Testis (tissue), 3 donors: ENCODE results near the gene PRRX1. TPM values are rescaled to one million over a fixed set of nuclear protein-coding genes. Genes with fewer than 3 reads are reported as not detected.
A peak's percentile ranks its signal among the peaks of the same experiment; 100 is the strongest.

Experiments used
- DNase-seq: peaks from one replicate; pipeline ENCODE4 v3.0.0-alpha.2; 2019
- H3K27ac ChIP-seq, 2 donors: fragments of 200-600 bp; sonication (generic); one replicate each; pipeline ENCODE4 v1.5.1; 2019
- H3K27me3 ChIP-seq: fragments of 200-600 bp; sonication (generic); one replicate; pipeline ENCODE4 v1.5.1; 2019
- H3K36me3 ChIP-seq: fragments of 200-600 bp; sonication (generic); one replicate; pipeline ENCODE4 v1.5.1; 2017; ENCODE audit warnings: low read depth; ENCODE audit errors: missing control alignments
- H3K4me1 ChIP-seq: fragments of 200-600 bp; sonication (generic); one replicate; pipeline ENCODE4 v1.5.1; 2019
- H3K4me3 ChIP-seq, 2 donors: fragments of 200-600 bp; sonication (generic); one replicate each; pipeline ENCODE4 v1.5.1; 2017 to 2019
- H3K9me3 ChIP-seq: fragments of 200-600 bp; sonication (generic); one replicate; pipeline ENCODE4 v1.5.1; 2017
- POLR2A ChIP-seq: fragments of 450-650 bp; IDR thresholded peaks from one replicate; pipeline ENCODE4 v1.6.1; 2017; ENCODE audit warnings: antibody characterized with exemption, mild to moderate bottlenecking, moderate library complexity
- WGBS, 2 donors: methylation state at CpG; one replicate each; pipeline ENCODE4 v1.1.5; 2018; 5-methylcytosine and 5-hydroxymethylcytosine counted together
- intact Hi-C: fragments of 100-400 bp; cut with DNase I; formaldehyde crosslinking; loops from one replicate; pipeline ENCODE4 v1.15.1; 2023; ENCODE audit warnings: low total_unique reads
- polyA plus RNA-seq: library from polyadenylated mRNA; stranded (reverse); fragments of 350-450 nt; fragmentation: Illumina TruSeq; extraction: RNeasy Lipid Tissue Mini Kit (QIAGEN cat#74804); gene quantifications from one replicate; pipeline ENCODE4 v1.2.3, GENCODE V29; 2014; ENCODE audit warnings: low read depth, low replicate concordance; ENCODE audit not compliant: insufficient read depth
- total RNA-seq, 2 donors: library from RNA; depleted of rRNA; stranded (reverse); fragments of >200 nt; gene quantifications; one replicate each; pipeline ENCODE4 v1.2.3, GENCODE V29; 2016
- TF ChIP-seq, protein P1 (sequence below), 3 experiments: fragments of 450-650 bp in 2 of 3; fragments of 200-600 bp in 1 of 3; sonication (generic) in 1 of 3; IDR thresholded peaks; one replicate each; pipeline ENCODE4 v1.5.1; 2016 to 2019; ENCODE audit warnings: antibody characterized with exemption in 3 of 3, mild to moderate bottlenecking in 2 of 3, moderate library complexity in 1 of 3

The PRRX1 gene
- total and polyA plus RNA-seq, 3 donors from 2014 or later = 26.3 to 74.8 (median 28.5) TPM

DNA sequence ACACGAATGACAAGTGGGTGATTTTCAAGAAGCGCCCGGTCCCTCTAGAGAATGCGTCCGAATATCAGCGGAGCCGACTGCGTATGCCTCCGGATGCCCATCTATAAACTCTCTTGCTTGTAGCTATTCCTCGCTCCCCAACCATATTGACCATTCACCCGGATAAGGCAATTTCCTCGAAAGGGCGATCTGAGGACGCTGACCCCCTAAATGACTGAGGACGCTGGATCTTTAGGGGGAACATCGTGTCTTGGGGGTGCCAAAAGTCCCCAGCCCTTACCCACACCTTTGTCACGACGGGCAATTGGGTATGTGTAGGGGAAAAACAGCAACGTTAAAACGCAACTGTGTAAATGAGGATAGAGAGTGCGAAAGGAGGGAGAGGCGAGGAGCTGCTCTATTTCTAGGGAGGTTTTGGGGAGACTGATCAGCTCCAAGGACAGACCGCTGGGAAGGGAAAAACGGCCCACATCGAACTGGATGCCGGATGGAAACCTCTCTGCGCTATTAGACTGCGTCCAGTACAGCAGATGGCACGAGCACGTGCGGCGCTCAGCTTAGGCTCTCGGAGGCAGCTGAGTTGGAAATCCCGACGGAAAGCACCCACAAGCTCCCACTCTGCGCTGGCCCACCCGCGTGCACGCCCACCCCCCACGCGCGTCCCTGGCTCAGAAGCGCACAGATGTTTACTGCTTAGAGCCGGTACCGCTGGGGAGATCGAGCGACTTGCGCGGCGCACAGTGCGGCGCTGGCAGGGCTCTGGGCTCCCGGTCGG lies 2.9 kb upstream of the PRRX1 start:
- intact Hi-C loops = no loop called here
- 15 to 24% methylated on average over 32 to 54 of the region's 54 CpGs for WGBS, 2 donors

GRCh38 chr1:170661646-170662411 lies 2.1 kb upstream of the PRRX1 start:
- Histone ChIP-seq H3K9me3 (no peaks in the 10 kb centered on the region), H3K27me3 (no peaks in the 10 kb centered on the region), H3K4me3 (peak overlapping the region; percentile 67 to 86), H3K27ac (peak overlapping the region; percentile 91 to 95), H3K4me1 (peaks cover 15% of the 10 kb centered on the region), H3K36me3 (no peaks in the 10 kb centered on the region)
- intact Hi-C loops = no loop called here
- TF ChIP-seq POLR2A = no peak
- TF ChIP-seq, protein P1, sequence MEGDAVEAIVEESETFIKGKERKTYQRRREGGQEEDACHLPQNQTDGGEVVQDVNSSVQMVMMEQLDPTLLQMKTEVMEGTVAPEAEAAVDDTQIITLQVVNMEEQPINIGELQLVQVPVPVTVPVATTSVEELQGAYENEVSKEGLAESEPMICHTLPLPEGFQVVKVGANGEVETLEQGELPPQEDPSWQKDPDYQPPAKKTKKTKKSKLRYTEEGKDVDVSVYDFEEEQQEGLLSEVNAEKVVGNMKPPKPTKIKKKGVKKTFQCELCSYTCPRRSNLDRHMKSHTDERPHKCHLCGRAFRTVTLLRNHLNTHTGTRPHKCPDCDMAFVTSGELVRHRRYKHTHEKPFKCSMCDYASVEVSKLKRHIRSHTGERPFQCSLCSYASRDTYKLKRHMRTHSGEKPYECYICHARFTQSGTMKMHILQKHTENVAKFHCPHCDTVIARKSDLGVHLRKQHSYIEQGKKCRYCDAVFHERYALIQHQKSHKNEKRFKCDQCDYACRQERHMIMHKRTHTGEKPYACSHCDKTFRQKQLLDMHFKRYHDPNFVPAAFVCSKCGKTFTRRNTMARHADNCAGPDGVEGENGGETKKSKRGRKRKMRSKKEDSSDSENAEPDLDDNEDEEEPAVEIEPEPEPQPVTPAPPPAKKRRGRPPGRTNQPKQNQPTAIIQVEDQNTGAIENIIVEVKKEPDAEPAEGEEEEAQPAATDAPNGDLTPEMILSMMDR (IDR thresholded peaks at IDR 0.05) = no peak
- 1% methylated on average over 31 of the region's 31 CpGs for WGBS, 2 donors
- DNase-seq = peak; percentile 51

More for the DNA sequence above, 2.9 kb upstream of the PRRX1 start:
- Histone ChIP-seq H3K9me3 (no peaks in the 10 kb centered on the region), H3K4me1 (peaks cover 15% of the 10 kb centered on the region), H3K27ac (peak overlapping the region in 1 of 2 donors; percentile 91), H3K4me3 (peak overlapping the region; percentile 67 to 86), H3K27me3 (no peaks in the 10 kb centered on the region), H3K36me3 (no peaks in the 10 kb centered on the region)
- TF ChIP-seq, protein P1 (IDR thresholded peaks at IDR 0.05) = no peak
- TF ChIP-seq POLR2A = no peak
- DNase-seq = peak; percentile 60

- Histone ChIP-seq H3K27ac (peak overlapping the region; percentile 91 to 95), H3K36me3 (no peaks in the 10 kb centered on the region), H3K4me3 (peak overlapping the region; percentile 67 to 86), H3K9me3 (no peaks in the 10 kb centered on the region), H3K27me3 (no peaks in the 10 kb centered on the region), H3K4me1 (peaks cover 15% of the 10 kb centered on the region)
- intact Hi-C loops = no loop called here
- DNase-seq = no peak
- TF ChIP-seq, protein P1 (IDR thresholded peaks at IDR 0.05) = no peak
- TF ChIP-seq POLR2A = no peak
- 1% methylated on average over 11 of the region's 11 CpGs for WGBS, 2 donors
Observed at GRCh38 chr1:170662561-170663403, 1.1 kb upstream of the PRRX1 start.

GRCh38 chr1:170663404-170664092 lies 383 bp upstream of the PRRX1 start:
- intact Hi-C loops = no loop called here
- no peak for DNase-seq
- Histone ChIP-seq H3K27ac (peak overlapping the region; percentile 91 to 95), H3K4me3 (peak overlapping the region; percentile 67 to 86), H3K36me3 (no peaks in the 10 kb centered on the region), H3K9me3 (no peaks in the 10 kb centered on the region), H3K4me1 (peaks cover 20% of the 10 kb centered on the region), H3K27me3 (no peaks in the 10 kb centered on the region)
- WGBS, 2 donors = 2% methylated on average over 12 of the region's 12 CpGs
- TF ChIP-seq, protein P1 (IDR thresholded peaks at IDR 0.05) = no peak
- no peak for TF ChIP-seq POLR2A
